Measurements from ENCODE around the gene CREB3L2.

- TF ChIP-seq RFX5 (IDR thresholded peaks at IDR 0.05; ENCODE audit: low read depth, low read length) (no peak), RAD21 (IDR thresholded peaks at IDR 0.05; ENCODE audit: low read length) (no peak), CTCF (conservative IDR thresholded peaks at IDR 0.05; ENCODE audit: low read depth, low read length) (no peak), USF2 (IDR thresholded peaks at IDR 0.05; ENCODE audit: low read depth, low read length) (no peak), CEBPB (IDR thresholded peaks at IDR 0.05; ENCODE audit: low read depth, low read length) (no peak), SMC3 (IDR thresholded peaks at IDR 0.05; ENCODE audit: low read depth, low read length) (no peak), POLR2A (IDR thresholded peaks at IDR 0.05; ENCODE audit: low read depth, low read length) (no peak), ELK1 (IDR thresholded peaks at IDR 0.05; ENCODE audit: borderline replicate concordance, low read depth, low read length) (no peak), MAZ (IDR thresholded peaks at IDR 0.05; ENCODE audit: borderline replicate concordance, low read depth, low read length) (no peak), NFE2L2 (IDR thresholded peaks at IDR 0.05; ENCODE audit: low read depth, low read length) (no peak), RCOR1 (IDR thresholded peaks at IDR 0.05; ENCODE audit: insufficient replicate concordance, low read length) (no peak), FOS (IDR thresholded peaks at IDR 0.05; ENCODE audit: low read depth, low read length) (no peak), MAFK (IDR thresholded peaks at IDR 0.05; ENCODE audit: low read depth, low read length) (no peak), MXI1 (IDR thresholded peaks at IDR 0.05; ENCODE audit: borderline replicate concordance, low read depth, low read length) (no peak)
Measured at GRCh38 chr7:138047907-138048306, 46.0 kb upstream of the CREB3L2 start.
